D721Med (cell line): ENCODE data around the gene CSTB.

Source experiments
- DNase-seq: peaks from one replicate; pipeline ENCODE4 v3.0.0; 2011; ENCODE audit warnings: low spot score; ENCODE audit not compliant: insufficient read length
- FAIRE-seq: peaks from 2 replicates; lab custom pipeline; 2011; peaks lifted over from hg19 to GRCh38; lab: Jason Lieb, UNC
- CTCF ChIP-seq: IDR thresholded peaks from 2 replicates; pipeline ENCODE4 v1.5.1; 2012; ENCODE audit warnings: mild to moderate bottlenecking, control low read depth; ENCODE audit not compliant: insufficient read depth; ENCODE audit errors: missing control alignments

CSTB gene

GRCh38 chr21:43779660-43780059 lies 3.6 kb upstream of the CSTB start:
- FAIRE-seq: no peak
- TF ChIP-seq CTCF: no peak
- DNase-seq: no peak

- TF ChIP-seq CTCF: no peak
- FAIRE-seq: no peak
Observed at GRCh38 chr21:43778469-43779335, 2.6 kb upstream of the CSTB start.

GRCh38 chr21:43777953-43778352 lies 1.8 kb upstream of the CSTB start:
- TF ChIP-seq CTCF: no peak
- DNase-seq (no peak), FAIRE-seq (no peak)

More at GRCh38 chr21:43778469-43779335, 2.6 kb upstream of the CSTB start:
- no peak for DNase-seq

GRCh38 chr21:43775190-43775589 lies 918 bp downstream of the CSTB start:
- FAIRE-seq: no peak
- no peak for TF ChIP-seq CTCF

GRCh38 chr21:43774163-43774562 lies 1.9 kb downstream of the CSTB start:
- no peak for TF ChIP-seq CTCF
- DNase-seq: no peak
- FAIRE-seq: no peak

More at GRCh38 chr21:43775190-43775589, 918 bp downstream of the CSTB start:
- DNase-seq: no peak

- FAIRE-seq (no peak), DNase-seq (no peak)
- no peak for TF ChIP-seq CTCF
Observed at GRCh38 chr21:43772425-43772821, 3.7 kb downstream of the CSTB start.

- FAIRE-seq (no peak), DNase-seq (no peak)
- no peak for TF ChIP-seq CTCF
Observed at GRCh38 chr21:43771698-43772424, 4.2 kb downstream of the CSTB start.
